GM12873 (cell line): Measurements from ENCODE around the gene SLC20A1.

Experiments
- TF ChIP-seq, protein P1 (sequence below): IDR thresholded peaks from 2 replicates; pipeline ENCODE4 v1.5.1; 2012; ENCODE audit warnings: low read depth, mild to moderate bottlenecking, moderate library complexity, low read length, control low read depth; ENCODE audit not compliant: insufficient read depth; ENCODE audit errors: missing control alignments

Gene SLC20A1

DNA sequence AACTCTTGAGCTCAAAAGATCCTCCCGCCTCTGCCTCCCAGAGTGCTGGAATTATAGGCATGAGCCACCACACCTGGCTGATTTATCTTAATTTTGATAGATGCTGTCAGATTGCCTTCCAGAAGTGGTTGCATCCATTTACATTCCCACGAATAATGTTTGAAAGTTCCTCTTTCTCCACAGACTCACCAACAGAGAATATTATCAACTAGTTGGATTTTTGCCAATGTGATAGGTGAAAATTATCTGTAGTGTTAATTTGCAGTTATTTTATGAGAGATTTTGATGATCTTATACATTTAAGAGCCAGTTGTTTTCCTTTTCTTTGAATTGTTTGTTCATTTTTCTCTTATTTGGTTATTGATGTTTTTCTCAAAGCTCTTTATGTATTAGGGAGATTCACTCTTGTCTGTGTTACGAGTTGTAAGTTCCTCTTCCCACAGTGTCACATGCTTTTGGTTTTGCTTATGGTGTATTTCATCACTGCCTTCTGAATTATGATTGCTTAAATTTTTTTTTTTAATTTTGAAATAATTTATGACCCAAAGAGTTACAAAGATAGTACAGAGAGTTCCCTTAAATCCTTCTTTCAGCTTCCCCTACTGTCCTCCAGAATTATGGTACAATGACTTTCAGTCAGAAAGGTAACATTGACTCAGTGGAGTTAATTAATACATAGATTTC lies 54.4 kb downstream of the SLC20A1 start:
- TF ChIP-seq, protein P1, sequence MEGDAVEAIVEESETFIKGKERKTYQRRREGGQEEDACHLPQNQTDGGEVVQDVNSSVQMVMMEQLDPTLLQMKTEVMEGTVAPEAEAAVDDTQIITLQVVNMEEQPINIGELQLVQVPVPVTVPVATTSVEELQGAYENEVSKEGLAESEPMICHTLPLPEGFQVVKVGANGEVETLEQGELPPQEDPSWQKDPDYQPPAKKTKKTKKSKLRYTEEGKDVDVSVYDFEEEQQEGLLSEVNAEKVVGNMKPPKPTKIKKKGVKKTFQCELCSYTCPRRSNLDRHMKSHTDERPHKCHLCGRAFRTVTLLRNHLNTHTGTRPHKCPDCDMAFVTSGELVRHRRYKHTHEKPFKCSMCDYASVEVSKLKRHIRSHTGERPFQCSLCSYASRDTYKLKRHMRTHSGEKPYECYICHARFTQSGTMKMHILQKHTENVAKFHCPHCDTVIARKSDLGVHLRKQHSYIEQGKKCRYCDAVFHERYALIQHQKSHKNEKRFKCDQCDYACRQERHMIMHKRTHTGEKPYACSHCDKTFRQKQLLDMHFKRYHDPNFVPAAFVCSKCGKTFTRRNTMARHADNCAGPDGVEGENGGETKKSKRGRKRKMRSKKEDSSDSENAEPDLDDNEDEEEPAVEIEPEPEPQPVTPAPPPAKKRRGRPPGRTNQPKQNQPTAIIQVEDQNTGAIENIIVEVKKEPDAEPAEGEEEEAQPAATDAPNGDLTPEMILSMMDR = no peak

DNA sequence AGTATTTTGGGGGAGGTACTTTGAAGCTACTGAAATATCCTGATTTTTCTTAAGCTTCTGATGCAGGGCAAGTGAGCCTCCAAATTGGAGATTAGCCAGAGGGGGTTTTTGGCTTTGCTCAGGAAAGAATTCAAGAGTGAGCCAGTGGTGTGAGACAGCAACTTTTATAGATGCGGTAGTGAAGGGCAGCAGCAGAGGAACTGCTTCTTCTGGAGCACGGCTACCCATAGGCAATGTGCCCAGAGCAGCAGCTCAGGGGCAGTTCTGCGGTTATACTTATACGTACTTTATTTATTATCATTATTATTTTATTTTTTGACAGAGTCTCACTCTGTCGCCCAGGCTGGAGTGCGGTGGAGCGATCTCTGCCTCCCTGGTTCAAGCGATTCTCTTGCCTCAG lies 55.3 kb downstream of the SLC20A1 start:
- TF ChIP-seq, protein P1 = no peak

DNA sequence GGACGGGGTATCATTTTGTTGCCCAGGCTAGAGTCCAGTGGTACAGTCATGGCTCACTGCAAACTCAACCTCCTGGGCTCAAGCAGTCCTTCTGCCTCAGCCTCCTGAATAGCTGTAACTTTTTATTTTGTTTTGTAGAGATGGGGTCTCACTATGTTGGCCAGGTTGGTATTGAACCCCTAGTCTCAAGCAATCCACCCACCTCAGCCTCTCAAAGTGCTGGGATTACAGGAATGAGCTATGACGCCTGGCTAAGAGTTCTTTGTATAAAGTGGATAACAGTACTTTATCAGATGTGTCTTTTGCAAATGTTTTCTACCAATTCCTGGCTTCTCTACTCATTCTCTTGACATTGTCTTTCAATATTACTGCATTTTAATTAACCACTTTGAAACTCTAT lies 57.9 kb downstream of the SLC20A1 start:
- TF ChIP-seq, protein P1 = no peak

DNA sequence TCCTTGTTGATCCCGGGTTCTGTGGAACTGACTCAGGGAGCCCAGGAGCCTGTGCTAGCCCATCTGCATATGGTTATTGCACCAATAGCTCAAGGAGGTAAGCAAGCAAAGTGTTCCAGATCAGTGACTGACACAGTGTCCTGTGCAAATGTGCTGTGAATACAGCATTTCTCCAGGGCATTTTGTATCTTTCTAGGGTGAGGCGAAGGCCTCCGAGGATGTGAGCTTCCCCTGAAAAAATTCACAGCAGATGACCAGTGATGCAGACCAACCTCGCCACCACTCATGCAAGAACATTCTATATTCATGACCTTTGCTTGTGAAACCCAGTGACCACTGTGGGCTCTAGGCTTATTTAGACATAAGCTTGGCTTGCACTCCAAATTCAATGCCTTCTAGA lies 59.8 kb downstream of the SLC20A1 start:
- TF ChIP-seq, protein P1 = no peak

DNA sequence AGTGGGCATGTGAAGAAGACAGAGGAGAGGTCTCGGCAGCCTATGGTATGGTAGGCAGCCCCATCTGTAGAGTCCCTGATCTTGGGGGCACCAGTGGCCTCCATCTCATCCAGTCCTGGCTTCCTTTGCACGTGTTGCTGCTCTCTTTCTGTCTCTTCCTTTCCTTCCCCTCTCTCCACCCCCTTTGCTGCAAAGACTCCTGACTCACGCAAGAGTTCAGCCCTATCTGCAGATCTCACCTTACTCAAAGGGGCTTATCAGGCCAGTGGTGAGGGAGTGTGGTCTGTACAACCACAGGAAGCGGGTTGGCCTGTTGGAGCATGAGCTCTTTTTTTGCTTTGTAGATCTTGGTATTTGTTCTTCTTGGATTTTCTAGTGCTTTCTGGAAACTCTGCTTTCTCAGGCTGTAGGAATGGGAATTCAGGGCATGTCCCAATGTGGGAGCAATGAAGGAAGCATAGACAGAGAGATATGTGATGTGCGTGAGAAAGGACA lies 60.5 kb downstream of the SLC20A1 start:
- TF ChIP-seq, protein P1 = no peak

DNA sequence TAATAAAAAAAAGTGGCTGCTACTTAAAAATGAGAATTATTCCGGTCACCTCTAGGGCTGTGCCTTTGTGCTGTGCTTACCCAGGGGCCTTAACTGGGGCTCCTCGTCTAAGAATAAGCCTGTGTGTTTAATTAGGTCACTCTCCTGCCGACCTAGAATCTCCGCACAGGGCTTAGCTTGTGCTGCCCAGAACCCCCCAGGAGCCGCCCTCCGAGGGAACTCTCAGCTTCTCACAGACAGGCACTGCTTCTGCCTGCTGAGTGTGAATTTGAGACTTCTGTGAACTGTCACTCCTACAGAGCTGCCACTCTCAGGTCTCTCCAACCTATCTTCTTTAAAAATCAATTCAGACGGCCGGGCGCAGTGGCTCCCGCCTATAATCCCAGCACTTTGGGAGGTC lies 63.2 kb downstream of the SLC20A1 start:
- TF ChIP-seq, protein P1 = no peak

DNA sequence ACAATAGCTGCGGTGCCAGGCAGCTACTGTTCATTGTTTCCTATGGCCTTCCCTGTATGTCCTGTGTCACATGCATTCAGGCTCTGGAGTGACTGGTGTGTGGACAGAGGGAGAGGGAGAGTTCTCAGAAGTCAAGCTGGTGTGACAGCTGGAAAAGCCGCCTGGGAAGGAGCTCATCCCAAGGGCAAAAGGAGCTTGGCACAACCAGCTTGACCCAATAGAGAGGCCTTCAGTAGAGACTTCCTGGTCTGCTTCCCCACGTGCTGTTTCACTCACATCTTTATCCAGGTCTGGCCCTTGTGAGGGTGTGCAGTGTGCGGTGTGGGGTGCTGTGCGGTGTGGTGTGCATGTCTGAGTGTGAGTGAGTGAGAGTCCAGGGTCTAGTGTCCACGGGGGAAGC lies 64.0 kb downstream of the SLC20A1 start:
- TF ChIP-seq, protein P1 = no peak
